Thyroid gland (tissue), 4 donors: ENCODE measurements around the gene SHISA9.

Experiments used
- CTCF ChIP-seq, 6 experiments: fragments of 200-600 bp in 3 of 6; fragments of 450-650 bp in 3 of 6; sonication (generic) in 3 of 6; IDR thresholded peaks; one replicate each; pipeline ENCODE4 v1.5.1; 2016 to 2019; ENCODE audit warnings: antibody characterized with exemption in 6 of 6, mild to moderate bottlenecking in 2 of 6, inconsistent platforms in 1 of 6, moderate library complexity in 1 of 6
- POLR2A ChIP-seq, 2 donors: fragments of 450-650 bp; IDR thresholded peaks; one replicate each; pipeline ENCODE4 v1.6.1; 2017; ENCODE audit warnings: antibody characterized with exemption in 2 of 2, mild to moderate bottlenecking in 2 of 2, moderate library complexity in 1 of 2

- TF ChIP-seq CTCF (IDR thresholded peaks at IDR 0.05) = no peak
- TF ChIP-seq POLR2A (IDR thresholded peaks at IDR 0.05) = no peak
Measured at GRCh38 chr16:12862327-12862726, 39.1 kb upstream of the SHISA9 start.
